Gastroesophageal sphincter (tissue), 4 donors: ENCODE data around the gene SLC26A3. TPM values are rescaled to one million over a fixed set of nuclear protein-coding genes. Genes with fewer than 3 reads are reported as not detected.

Experiments used
- ATAC-seq: fragments of 150-250 bp; one replicate; pipeline ENCODE4 v1.9.1; 2016; ENCODE audit warnings: mild to moderate bottlenecking, moderate library complexity
- H3K27ac ChIP-seq, 4 donors: fragments of 200-600 bp; sonication (generic) in 3 of 4; 1 replicate in 3 of 4; 2 replicates in 1 of 4; pipeline ENCODE4 v1.5.1; 2016 to 2019
- H3K27me3 ChIP-seq: fragments of 200-600 bp; sonication (generic); one replicate; pipeline ENCODE4 v1.5.1; 2019
- H3K36me3 ChIP-seq, 2 donors: fragments of 200-600 bp; sonication (generic); one replicate each; pipeline ENCODE4 v1.5.1; 2019; ENCODE audit warnings: control low read depth in 1 of 2
- H3K4me1 ChIP-seq, 3 donors: fragments of 200-600 bp; sonication (generic); 1 replicate in 2 of 3; 2 replicates in 1 of 3; pipeline ENCODE4 v1.5.1; 2016 to 2019; ENCODE audit warnings: control low read depth in 2 of 3
- H3K4me3 ChIP-seq, 2 donors: fragments of 200-600 bp; sonication (generic); one replicate each; pipeline ENCODE4 v1.5.1; 2019; ENCODE audit warnings: mild to moderate bottlenecking in 1 of 2, moderate library complexity in 1 of 2
- H3K9me3 ChIP-seq, 3 donors: fragments of 200-600 bp; sonication (generic); one replicate each; pipeline ENCODE4 v1.5.1; 2017 to 2019; ENCODE audit warnings: control low read depth in 2 of 3
- EP300 ChIP-seq: sonication (generic); formaldehyde crosslinking; IDR thresholded peaks from one replicate; pipeline ENCODE4 v1.6.1; 2017; ENCODE audit warnings: antibody characterized with exemption, mild to moderate bottlenecking
- POLR2A ChIP-seq, 2 donors: fragments of 450-650 bp; IDR thresholded peaks; one replicate each; pipeline ENCODE4 v1.6.1; 2017; ENCODE audit warnings: antibody characterized with exemption in 2 of 2, mild to moderate bottlenecking in 2 of 2, moderate library complexity in 1 of 2
- POLR2AphosphoS5 ChIP-seq: sonication (generic); formaldehyde crosslinking; IDR thresholded peaks from one replicate; pipeline ENCODE4 v1.6.1; 2017; ENCODE audit warnings: antibody characterized with exemption
- WGBS, 2 donors: methylation state at CpG; one replicate each; pipeline ENCODE4 v1.1.5; 2018; ENCODE audit warnings: low coverage in 1 of 2; 5-methylcytosine and 5-hydroxymethylcytosine counted together
- total RNA-seq, 4 donors: library from RNA; depleted of rRNA; stranded (reverse); fragments of >200 nt; gene quantifications; one replicate each; pipeline ENCODE4 v1.1.0, GENCODE V29; 2016
- TF ChIP-seq, protein P1 (sequence below), 4 experiments: fragments of 200-600 bp in 2 of 4; fragments of 450-650 bp in 2 of 4; sonication (generic) in 1 of 4; IDR thresholded peaks; one replicate each; pipeline ENCODE4 v1.5.1; 2017 to 2019; ENCODE audit warnings: antibody characterized with exemption in 4 of 4, mild to moderate bottlenecking in 2 of 4, moderate library complexity in 2 of 4

SLC26A3 gene
- total RNA-seq, 4 donors from 2014 or later = 0.81 to 13.1 (median 8.6) TPM

GRCh38 chr7:107744345-107744750 lies 58.7 kb downstream of the SLC26A3 start:
- H3K4me1 ChIP-seq = peaks cover 2 to 58% (median 8%) of the 10 kb centered on the region in 3 donors

GRCh38 chr7:107743567-107744344 lies 59.3 kb downstream of the SLC26A3 start, which contains the start of gene CBLL1:
Gene CBLL1, plus strand, starts transcription at chr7:107744142. Its CDS starts 22 bp downstream, at chr7:107744164.
- WGBS, 2 donors = 0% methylated on average over 8 of the region's 56 CpGs; no CpG with 5 or more reads in 1 of the 2 donors
- Histone ChIP-seq H3K27me3 (no peaks in the 10 kb centered on the region), H3K4me1 (peaks cover 2 to 52% (median 8%) of the 10 kb centered on the region in 3 donors), H3K9me3 (no peaks in the 10 kb centered on the region), H3K36me3 (peaks cover 0 to 2% of the 10 kb centered on the region in 2 donors), H3K27ac (peak within 1 kb of the TSS; percentile 90 to 97 (median 94)), H3K4me3 (peak within 1 kb of the TSS; percentile 79 to 85)
- ATAC-seq = peak; percentile 98
- TF ChIP-seq EP300 (no peak), POLR2A (IDR thresholded peaks at IDR 0.05) (peak; percentile 64 to 74), POLR2AphosphoS5 (peak; percentile 81)
- TF ChIP-seq, protein P1, sequence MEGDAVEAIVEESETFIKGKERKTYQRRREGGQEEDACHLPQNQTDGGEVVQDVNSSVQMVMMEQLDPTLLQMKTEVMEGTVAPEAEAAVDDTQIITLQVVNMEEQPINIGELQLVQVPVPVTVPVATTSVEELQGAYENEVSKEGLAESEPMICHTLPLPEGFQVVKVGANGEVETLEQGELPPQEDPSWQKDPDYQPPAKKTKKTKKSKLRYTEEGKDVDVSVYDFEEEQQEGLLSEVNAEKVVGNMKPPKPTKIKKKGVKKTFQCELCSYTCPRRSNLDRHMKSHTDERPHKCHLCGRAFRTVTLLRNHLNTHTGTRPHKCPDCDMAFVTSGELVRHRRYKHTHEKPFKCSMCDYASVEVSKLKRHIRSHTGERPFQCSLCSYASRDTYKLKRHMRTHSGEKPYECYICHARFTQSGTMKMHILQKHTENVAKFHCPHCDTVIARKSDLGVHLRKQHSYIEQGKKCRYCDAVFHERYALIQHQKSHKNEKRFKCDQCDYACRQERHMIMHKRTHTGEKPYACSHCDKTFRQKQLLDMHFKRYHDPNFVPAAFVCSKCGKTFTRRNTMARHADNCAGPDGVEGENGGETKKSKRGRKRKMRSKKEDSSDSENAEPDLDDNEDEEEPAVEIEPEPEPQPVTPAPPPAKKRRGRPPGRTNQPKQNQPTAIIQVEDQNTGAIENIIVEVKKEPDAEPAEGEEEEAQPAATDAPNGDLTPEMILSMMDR (IDR thresholded peaks at IDR 0.05) = peak; percentile 62 to 87 (median 84)

More at GRCh38 chr7:107744345-107744750, 58.7 kb downstream of the SLC26A3 start:
- Histone ChIP-seq H3K36me3 (peaks cover 0 to 7% of the 10 kb centered on the region in 2 donors), H3K27ac (peak overlapping the region; percentile 90 to 97 (median 94)), H3K4me3 (peak overlapping the region; percentile 79 to 85), H3K27me3 (no peaks in the 10 kb centered on the region), H3K9me3 (no peaks in the 10 kb centered on the region)
- WGBS, 2 donors = 0% methylated on average over 1 to 6 of the region's 22 CpGs
- ATAC-seq = peak; percentile 40
- TF ChIP-seq EP300 = no peak
- TF ChIP-seq POLR2A (IDR thresholded peaks at IDR 0.05) = no peak
- TF ChIP-seq, protein P1 (IDR thresholded peaks at IDR 0.05) = no peak
- TF ChIP-seq POLR2AphosphoS5 = no peak

GRCh38 chr7:107742678-107743566 lies 60.1 kb downstream of the SLC26A3 start:
- H3K4me1 ChIP-seq = peaks cover 2 to 44% (median 8%) of the 10 kb centered on the region in 3 donors
- whole genome bisulfite sequencing, 2 donors = 22 to 33% methylated on average over 11 to 27 of the region's 29 CpGs

DNA sequence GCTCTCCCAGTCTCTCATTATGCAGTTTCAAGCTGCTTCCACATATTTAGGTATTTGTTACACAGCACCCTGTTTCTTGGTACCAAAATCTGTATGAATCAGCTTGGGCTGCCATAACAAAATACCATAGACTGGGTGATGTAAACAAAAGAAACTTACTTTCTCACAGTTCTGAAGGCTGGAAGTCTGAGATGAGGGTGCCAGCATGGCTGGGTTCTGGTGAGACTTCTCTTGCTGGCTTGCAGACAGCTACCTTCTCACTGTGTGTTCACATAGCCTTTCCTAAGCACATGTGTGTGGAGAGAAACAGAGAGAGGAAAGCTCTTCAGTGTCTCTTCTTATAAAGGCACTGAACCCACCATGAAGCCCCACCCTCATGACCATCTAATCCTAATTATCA lies 74.7 kb downstream of the SLC26A3 start:
- H3K27me3 ChIP-seq = peaks cover 10% of the 10 kb centered on the region
- TF ChIP-seq POLR2AphosphoS5 = no peak
- TF ChIP-seq EP300 = no peak
- TF ChIP-seq, protein P1 (IDR thresholded peaks at IDR 0.05) = no peak
- no peak for TF ChIP-seq POLR2A (IDR thresholded peaks at IDR 0.05)
- no peak overlapping the region for H3K27ac ChIP-seq
- H3K9me3 ChIP-seq = no peaks in the 10 kb centered on the region
- ATAC-seq = no peak
- no peak overlapping the region for H3K4me3 ChIP-seq
- no peaks in the 10 kb centered on the region for H3K36me3 ChIP-seq
- H3K4me1 ChIP-seq = no peaks in the 10 kb centered on the region

More at GRCh38 chr7:107742678-107743566, 60.1 kb downstream of the SLC26A3 start:
- H3K36me3 ChIP-seq = no peaks in the 10 kb centered on the region
- peak; percentile 34 for ATAC-seq
- no peaks in the 10 kb centered on the region for H3K27me3 ChIP-seq
- H3K27ac ChIP-seq = peak overlapping the region; percentile 90 to 97 (median 94)
- no peaks in the 10 kb centered on the region for H3K9me3 ChIP-seq
- peak overlapping the region; percentile 79 to 85 for H3K4me3 ChIP-seq
- TF ChIP-seq POLR2AphosphoS5 (no peak), POLR2A (IDR thresholded peaks at IDR 0.05) (no peak), EP300 (no peak)
- TF ChIP-seq, protein P1 (IDR thresholded peaks at IDR 0.05) = no peak
